PC-9 (cell line): Measurements from ENCODE around the gene MKNK2.

Experiments
- EZH2 ChIP-seq: fragments of 200-600 bp; sonication (generic); IDR thresholded peaks from 2 replicates; pipeline ENCODE4 v1.8.0; 2017; ENCODE audit warnings: antibody characterized with exemption, low read depth
- TF ChIP-seq, protein P1 (sequence below): fragments of 200-600 bp; sonication (generic); conservative IDR thresholded peaks from 2 replicates; pipeline ENCODE4 v1.6.1; 2017; ENCODE audit warnings: mixed run types, antibody characterized with exemption, mild to moderate bottlenecking, moderate library complexity

DNA sequence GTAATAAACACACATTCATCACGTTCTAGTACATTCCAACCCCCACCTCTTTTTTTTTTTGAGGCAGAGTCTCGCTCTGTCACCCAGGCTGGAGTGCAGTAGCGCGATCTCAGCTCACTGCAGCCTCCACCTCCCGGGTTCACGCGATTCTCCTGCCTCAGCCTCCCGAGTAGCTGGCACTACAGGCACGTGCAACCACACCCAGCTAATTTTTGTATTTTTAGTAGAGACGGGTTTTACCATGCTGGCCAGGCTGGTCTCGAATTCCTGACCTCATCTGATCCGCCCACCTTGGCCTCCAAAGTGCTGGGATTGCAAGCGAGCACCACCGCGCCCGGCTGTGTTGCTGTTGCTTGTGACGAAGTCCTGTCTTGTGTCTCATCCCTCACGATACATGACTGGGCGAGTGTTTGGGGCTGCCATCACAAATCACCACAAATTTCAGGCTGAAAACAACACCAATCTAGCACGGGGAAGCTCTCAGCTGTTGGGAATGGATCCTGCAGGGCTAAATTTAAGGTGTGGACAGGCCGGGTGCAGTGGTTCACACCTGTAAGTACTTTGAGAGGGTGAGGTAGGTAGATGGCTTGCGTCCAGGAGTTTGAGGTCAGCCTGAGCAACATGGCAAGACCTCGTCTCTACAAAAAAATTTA lies 29.4 kb upstream of the MKNK2 start:
- TF ChIP-seq, protein P1, sequence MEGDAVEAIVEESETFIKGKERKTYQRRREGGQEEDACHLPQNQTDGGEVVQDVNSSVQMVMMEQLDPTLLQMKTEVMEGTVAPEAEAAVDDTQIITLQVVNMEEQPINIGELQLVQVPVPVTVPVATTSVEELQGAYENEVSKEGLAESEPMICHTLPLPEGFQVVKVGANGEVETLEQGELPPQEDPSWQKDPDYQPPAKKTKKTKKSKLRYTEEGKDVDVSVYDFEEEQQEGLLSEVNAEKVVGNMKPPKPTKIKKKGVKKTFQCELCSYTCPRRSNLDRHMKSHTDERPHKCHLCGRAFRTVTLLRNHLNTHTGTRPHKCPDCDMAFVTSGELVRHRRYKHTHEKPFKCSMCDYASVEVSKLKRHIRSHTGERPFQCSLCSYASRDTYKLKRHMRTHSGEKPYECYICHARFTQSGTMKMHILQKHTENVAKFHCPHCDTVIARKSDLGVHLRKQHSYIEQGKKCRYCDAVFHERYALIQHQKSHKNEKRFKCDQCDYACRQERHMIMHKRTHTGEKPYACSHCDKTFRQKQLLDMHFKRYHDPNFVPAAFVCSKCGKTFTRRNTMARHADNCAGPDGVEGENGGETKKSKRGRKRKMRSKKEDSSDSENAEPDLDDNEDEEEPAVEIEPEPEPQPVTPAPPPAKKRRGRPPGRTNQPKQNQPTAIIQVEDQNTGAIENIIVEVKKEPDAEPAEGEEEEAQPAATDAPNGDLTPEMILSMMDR: no peak
- no peak for TF ChIP-seq EZH2
